Activated CD4-positive, alpha-beta T cell treated with anti-CD3 and anti-CD28 coated beads for 24 hours (primary cell): ENCODE measurements around the gene TMPO.
"Not testable (repeated sequence)": the region's sequence is repeated elsewhere in the genome, so short reads cannot be mapped to it uniquely, and the experiment has no call there.

Experiments used
- DNase-seq, 2 donors: peaks; one replicate each; pipeline ENCODE4 v3.0.0-alpha.2; 2020; ENCODE audit warnings: low read depth in 2 of 2

The TMPO gene

DNA sequence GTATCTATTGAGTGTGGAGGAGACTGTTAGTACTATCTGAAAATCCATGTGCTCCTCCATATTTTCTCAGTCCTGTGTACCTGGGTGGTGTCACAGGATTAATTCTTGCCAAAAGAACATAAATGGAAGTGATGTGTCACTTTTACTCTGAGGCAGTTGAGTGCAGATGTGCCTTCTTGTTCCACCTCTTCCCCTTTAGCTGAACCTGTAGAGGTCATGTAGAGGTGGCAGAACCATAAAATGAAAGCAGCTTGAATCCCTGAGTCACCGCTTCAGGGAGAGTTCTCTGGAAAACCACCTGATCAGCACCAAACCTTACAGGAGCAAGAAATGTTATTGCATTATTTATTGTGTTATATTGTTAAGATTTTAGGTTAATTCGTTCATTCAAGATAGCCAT, 63.4 kb downstream of the TMPO start:
- no peak for DNase-seq

DNA sequence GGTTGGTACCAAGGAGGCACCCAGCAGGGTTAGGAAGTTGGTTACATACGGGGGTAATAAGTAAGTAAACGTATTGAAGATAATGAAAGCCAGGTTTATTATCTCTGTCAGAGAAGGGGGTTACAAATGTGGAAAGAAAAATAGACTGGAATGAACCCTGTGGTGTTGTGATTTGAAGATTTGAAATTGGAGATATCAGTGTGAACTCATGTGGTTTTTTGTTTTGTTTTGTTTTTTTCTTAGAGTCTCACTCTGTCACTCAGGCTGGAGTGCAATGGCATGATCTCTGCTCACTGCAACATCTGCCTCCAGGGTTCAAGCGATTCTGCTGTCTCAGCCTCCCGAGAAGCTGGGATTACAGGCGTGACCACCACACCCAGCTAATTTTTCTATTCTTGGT, 64.0 kb downstream of the TMPO start:
- DNase-seq, result no peak

GRCh38 chr12:98579835-98580234, 64.4 kb downstream of the TMPO start:
- DNase-seq, result no peak

- no peak for DNase-seq
Measured at GRCh38 chr12:98580695-98581094, 65.3 kb downstream of the TMPO start.

- DNase-seq, result no peak
Measured at GRCh38 chr12:98581101-98581500, 65.7 kb downstream of the TMPO start.

DNA sequence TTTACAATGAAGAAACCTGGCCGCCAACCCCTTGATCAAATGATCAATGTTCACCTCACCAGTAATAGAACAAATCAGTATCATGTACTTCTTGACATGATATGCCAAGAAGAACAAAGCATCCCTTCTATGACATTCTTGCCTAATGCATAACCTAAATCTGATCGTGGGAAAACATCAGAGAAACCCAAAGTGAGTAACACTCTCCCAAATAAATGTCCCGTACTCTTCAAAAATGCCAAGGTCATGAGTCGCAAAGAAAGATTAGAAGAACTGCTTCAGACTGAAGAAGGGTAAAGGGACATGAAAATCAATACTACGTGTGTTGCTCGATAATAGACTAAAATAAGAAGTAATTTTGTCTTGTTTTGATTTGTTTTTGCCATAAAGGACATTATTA, 66.7 kb downstream of the TMPO start:
- no peak for DNase-seq

GRCh38 chr12:98587084-98587483, 71.7 kb downstream of the TMPO start:
- no peak for DNase-seq

- no peak for DNase-seq
Measured at GRCh38 chr12:98591209-98591608, 75.8 kb downstream of the TMPO start.

- DNase-seq, result no peak
Measured at GRCh38 chr12:98592825-98593322, 77.5 kb downstream of the TMPO start.

DNA sequence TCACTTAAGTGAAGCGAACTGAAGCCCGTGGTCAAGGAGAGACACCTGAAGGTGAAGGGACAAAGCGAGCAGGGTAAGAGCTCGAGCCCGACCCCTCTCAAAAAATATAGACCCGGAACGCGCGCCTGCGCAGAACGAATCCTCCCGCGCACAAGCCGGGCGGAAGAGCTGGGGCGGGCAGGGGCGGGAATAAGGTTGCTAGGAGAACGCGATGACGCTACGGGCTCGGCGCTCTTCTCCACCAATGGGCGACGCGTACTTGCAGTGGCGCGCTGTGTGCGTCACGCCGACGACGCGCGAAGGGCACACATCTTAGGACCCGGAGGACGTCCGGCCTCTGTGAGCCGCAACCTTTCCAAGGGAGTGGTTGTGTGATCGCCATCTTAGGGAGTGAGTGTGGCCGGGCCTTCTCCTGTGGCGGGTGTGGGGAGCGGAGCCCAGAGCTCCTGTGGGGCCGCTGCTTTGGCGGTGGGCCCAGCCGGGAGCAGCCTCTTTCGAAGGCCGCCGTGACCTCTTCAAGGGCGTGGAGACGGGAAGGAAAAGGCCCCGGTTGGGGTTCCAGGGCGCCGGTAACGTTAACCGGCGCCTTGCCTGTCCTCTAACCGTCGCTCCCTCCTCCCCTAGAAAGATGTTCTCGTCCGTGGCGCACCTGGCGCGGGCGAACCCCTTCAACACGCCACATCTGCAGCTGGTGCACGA, 78.1 kb downstream of the TMPO start, which contains the start of gene SLC25A3:
Gene SLC25A3, plus strand, starts transcription at position 336 of the 699 bp plus-strand sequence. Its CDS starts 293 bp downstream, at position 629.
- DNase-seq, result peak; percentile 87 to 92

GRCh38 chr12:98594050-98594835, 78.9 kb downstream of the TMPO start:
- DNase-seq, result no peak

DNA sequence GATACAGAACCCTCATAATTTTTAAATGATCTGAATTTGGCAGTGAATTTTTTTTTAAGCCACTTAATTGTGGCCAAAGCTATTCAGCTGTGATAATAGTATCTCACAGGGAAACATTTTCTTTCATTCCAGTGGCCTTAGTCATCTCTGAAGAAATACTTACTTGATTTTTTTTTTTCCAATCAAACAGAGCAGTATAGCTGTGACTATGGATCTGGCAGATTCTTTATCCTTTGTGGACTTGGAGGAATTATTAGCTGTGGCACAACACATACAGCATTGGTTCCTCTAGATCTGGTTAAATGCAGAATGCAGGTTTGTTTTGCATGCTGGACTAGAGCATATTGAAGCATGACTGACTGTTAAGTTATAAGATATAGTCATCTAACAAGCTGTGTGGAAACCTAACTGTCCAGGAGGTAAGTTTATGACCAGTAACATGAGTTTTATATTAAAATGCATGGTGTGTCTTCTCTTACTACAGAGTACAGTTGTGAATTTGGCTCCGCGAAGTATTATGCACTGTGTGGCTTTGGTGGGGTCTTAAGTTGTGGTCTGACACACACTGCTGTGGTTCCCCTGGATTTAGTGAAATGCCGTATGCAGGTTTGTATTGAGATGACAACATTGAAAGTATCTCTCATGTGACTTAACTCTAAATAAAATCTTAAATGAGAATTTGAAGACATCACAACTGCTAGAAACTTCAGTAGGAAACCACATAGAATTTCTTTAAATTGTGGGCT, 80.0 kb downstream of the TMPO start:
- no peak for DNase-seq

- DNase-seq, result not testable (repeated sequence)
Measured at GRCh38 chr12:98597313-98597712, 81.9 kb downstream of the TMPO start.
